Loucy (cell line): ENCODE measurements around the gene SYN1.

ENCODE experiments used
- EZH2phosphoT487 ChIP-seq: fragments of 200-600 bp; IDR thresholded peaks from 2 replicates; pipeline ENCODE4 v1.6.1; 2018; ENCODE audit warnings: antibody characterized with exemption, mild to moderate bottlenecking, moderate library complexity, borderline replicate concordance
- TF ChIP-seq, protein P1 (sequence below): fragments of 200-600 bp; sonication (generic); conservative IDR thresholded peaks from 2 replicates; pipeline ENCODE4 v1.5.1; 2014; ENCODE audit warnings: mild to moderate bottlenecking, antibody characterized with exemption, low read length

DNA sequence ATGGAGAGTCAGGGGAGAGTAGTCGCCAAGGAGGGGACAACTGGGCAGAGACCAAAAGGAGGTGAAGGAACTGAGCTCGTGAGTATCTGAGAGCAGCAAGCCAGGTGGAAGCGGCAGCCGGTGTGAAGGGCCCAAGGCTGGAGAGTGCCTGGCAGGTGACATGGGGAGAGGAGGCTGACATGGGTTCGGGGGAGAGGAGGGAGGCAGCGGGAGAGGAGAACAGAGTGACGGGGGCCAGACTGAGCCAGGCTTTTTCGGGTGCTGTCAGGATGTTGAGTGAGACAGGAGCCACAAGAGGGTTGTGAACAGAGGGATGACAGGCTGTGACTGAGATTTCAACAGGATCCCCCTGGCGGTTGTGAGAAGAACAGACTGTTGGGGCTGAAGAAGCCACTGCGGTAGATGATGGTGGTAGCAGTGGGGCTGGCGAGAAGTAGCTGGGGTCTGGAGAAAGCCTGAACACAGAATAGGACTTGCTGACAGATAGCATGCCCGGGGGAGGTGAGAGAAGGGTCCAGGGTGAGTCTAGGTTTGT lies 25.0 kb upstream of the SYN1 start:
- TF ChIP-seq, protein P1, sequence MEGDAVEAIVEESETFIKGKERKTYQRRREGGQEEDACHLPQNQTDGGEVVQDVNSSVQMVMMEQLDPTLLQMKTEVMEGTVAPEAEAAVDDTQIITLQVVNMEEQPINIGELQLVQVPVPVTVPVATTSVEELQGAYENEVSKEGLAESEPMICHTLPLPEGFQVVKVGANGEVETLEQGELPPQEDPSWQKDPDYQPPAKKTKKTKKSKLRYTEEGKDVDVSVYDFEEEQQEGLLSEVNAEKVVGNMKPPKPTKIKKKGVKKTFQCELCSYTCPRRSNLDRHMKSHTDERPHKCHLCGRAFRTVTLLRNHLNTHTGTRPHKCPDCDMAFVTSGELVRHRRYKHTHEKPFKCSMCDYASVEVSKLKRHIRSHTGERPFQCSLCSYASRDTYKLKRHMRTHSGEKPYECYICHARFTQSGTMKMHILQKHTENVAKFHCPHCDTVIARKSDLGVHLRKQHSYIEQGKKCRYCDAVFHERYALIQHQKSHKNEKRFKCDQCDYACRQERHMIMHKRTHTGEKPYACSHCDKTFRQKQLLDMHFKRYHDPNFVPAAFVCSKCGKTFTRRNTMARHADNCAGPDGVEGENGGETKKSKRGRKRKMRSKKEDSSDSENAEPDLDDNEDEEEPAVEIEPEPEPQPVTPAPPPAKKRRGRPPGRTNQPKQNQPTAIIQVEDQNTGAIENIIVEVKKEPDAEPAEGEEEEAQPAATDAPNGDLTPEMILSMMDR = peak; percentile 47
- TF ChIP-seq EZH2phosphoT487 = no peak
